ENCODE measurements around the gene ATF6B.

ATF6B gene

GRCh38 chr6:32127717-32128592 lies at the start of gene ATF6B:
Gene ATF6B (minus strand): TSS chr6:32128246. CDS start chr6:32128207, 39 bp downstream.
- DNase-seq, result peak; percentile 95

- no peak for DNase-seq
These were observed 49.2 kb upstream of the ATF6B start for GRCh38 chr6:32177183-32177787.

GRCh38 chr6:32176476-32177182 lies 48.6 kb upstream of the ATF6B start:
- DNase-seq, result no peak

GRCh38 chr6:32175711-32176475 lies 47.8 kb upstream of the ATF6B start, which contains the start of gene AGPAT1:
Gene AGPAT1 (minus strand): TSS chr6:32176084. CDS start chr6:32171496, 4,588 bp downstream.
- DNase-seq, result peak; percentile 96

- DNase-seq, result no peak
These were observed 47.3 kb upstream of the ATF6B start for GRCh38 chr6:32175322-32175710.

- no peak for DNase-seq
These were observed 46.4 kb upstream of the ATF6B start for GRCh38 chr6:32174416-32174815.

- no peak for DNase-seq
These were observed 45.1 kb upstream of the ATF6B start for GRCh38 chr6:32173051-32173727.

- DNase-seq, result no peak
These were observed 43.2 kb upstream of the ATF6B start for GRCh38 chr6:32171234-32171633.

- DNase-seq, result no peak
These were observed 42.2 kb upstream of the ATF6B start for GRCh38 chr6:32170294-32170693.

GRCh38 chr6:32168807-32169591 lies 41.0 kb upstream of the ATF6B start:
- no peak for DNase-seq

- no peak for DNase-seq
These were observed 40.3 kb upstream of the ATF6B start for GRCh38 chr6:32168350-32168749.

- no peak for DNase-seq
These were observed 39.8 kb upstream of the ATF6B start for GRCh38 chr6:32167761-32168262.

GRCh38 chr6:32167154-32167760 lies 39.2 kb upstream of the ATF6B start:
- no peak for DNase-seq

GRCh38 chr6:32166411-32167061 lies 38.5 kb upstream of the ATF6B start:
- no peak for DNase-seq

- DNase-seq, result no peak
These were observed 36.2 kb upstream of the ATF6B start, which contains the start of gene EGFL8 for GRCh38 chr6:32164295-32164694. Gene EGFL8 (plus strand): TSS chr6:32164595. CDS start chr6:32166166, 1,571 bp downstream.

- DNase-seq, result no peak
These were observed 35.7 kb upstream of the ATF6B start for GRCh38 chr6:32163559-32164258.

- no peak for DNase-seq
These were observed 30.0 kb upstream of the ATF6B start for GRCh38 chr6:32158052-32158451.

GRCh38 chr6:32156891-32157290 lies 28.8 kb upstream of the ATF6B start:
- DNase-seq, result no peak

- peak; percentile 60 for DNase-seq
These were observed 26.6 kb upstream of the ATF6B start for GRCh38 chr6:32154514-32155161.

Measured in activated CD4-positive, alpha-beta T cell treated with anti-CD3 and anti-CD28 coated beads, Interleukin-2, amount 50 U/mL, for 1 hour (primary cell).